SW480 (cell line): ENCODE results near the gene SH3TC2.
A peak's percentile ranks its signal among the peaks of the same experiment; 100 is the strongest.

Source experiments
- DNase-seq: peaks from one replicate; pipeline ENCODE4 v3.0.0-alpha.2; 2016; ENCODE audit warnings: low spot score

Gene SH3TC2

DNA sequence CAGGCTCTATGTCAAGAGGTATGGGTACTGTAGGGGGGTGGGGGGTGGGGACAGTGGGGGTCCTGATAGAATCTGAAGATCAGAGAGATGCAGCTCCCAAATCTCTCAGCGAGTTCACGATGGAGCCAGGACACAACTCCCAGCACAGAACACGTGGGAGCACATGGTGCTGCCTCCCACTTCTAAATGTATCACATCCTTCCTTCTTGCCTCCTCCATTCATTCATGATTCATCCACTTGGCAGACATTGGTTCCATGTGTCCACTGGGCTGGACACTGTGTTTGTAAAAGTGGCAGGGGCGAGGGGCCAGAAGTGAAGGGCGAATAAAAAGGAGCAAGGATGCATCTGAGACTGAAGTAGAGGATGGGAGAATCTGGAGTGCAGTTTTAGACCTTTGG lies 33.9 kb downstream of the SH3TC2 start:
- DNase-seq: no peak

- DNase-seq: no peak
These were observed 34.7 kb downstream of the SH3TC2 start for GRCh38 chr5:149028161-149028560.

- DNase-seq: no peak
These were observed 35.2 kb downstream of the SH3TC2 start for GRCh38 chr5:149027636-149028035.

GRCh38 chr5:149024943-149025342 lies 37.9 kb downstream of the SH3TC2 start:
- no peak for DNase-seq

- no peak for DNase-seq
These were observed 38.4 kb downstream of the SH3TC2 start for GRCh38 chr5:149024477-149024876.

DNA sequence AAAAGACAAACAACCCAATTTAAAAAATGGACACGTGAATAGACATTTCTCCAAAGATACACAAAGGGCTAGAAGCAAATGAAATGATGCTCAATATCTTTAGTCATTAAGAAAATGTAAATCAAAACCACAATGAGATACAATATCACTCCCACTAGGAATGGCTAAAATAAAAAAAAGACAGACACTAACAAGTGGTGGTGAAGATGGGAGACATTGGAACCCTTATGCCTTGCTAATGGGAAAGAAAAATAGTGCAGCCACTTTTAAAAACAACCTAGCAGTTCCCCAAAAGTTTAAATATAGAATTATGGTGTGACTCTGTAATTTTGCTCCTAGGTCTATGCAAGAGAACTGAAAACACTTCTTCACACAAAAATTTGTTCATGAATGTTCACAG lies 40.7 kb downstream of the SH3TC2 start:
- DNase-seq: no peak

- no peak for DNase-seq
These were observed 43.2 kb downstream of the SH3TC2 start for GRCh38 chr5:149019679-149020078.

- no peak for DNase-seq
These were observed 43.9 kb downstream of the SH3TC2 start for GRCh38 chr5:149018909-149019443.

- no peak for DNase-seq
These were observed 45.2 kb downstream of the SH3TC2 start for GRCh38 chr5:149017636-149018035.

DNA sequence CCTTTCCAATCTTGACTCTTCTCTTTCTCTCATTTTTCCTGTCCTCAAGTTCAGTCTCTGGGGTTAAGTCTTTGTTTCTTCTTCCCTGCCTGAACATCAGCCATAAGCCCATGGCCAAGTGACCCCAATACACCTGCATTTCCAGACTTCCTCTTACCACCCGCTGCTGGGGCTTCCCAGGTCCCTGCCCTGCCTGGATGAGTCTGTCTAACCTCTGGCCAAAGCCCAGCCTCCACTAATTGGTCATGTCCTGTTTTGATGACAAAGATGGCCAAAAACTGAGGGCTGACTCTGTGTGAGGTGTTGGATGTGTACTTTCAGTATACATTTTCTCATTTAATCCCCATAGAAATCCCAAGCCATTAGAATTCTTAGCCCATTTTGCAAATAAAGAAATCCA lies 47.3 kb downstream of the SH3TC2 start:
- DNase-seq: no peak

DNA sequence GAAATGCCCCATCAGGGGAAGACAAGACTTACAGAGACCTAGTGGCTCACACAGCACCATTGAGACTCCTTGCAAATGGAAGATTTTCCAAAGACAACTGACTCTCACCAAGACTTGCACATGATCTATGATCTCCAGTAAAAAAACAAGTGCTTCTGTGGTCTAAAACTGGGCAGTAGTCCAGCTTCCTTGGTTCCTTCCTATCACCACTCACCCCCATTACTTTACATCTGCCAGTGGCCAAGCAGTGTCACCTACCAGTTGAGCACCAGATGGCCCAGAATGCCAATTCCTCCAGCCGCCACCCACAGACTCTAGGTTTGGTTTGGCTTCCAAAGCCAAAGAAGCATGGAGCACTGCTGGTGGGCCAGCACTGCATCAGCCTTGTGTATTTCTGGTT lies 47.7 kb downstream of the SH3TC2 start:
- DNase-seq: no peak

DNA sequence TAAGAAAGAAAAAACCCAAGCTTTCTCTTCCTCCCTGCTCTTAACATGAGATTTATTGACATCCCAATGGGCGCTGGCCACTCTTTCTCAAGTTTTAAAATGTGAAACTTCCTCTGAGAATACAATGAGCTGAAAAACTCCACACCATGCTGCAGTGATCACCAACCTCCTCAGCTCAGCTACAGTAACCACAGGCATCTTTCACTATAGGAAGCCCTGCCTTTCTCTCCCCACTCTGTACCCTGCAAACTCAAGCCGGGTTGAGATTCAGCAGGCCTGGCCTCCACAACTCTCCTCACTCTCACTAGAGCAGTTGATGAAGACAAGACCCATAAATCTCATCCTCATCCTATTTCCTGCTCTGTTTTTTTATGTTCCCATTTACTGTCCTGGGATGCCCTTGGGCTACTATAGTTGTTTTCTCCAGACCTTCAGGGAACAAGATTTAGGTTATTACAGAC lies 48.3 kb downstream of the SH3TC2 start:
- DNase-seq: no peak

GRCh38 chr5:149013796-149014195 lies 49.1 kb downstream of the SH3TC2 start:
- DNase-seq: no peak

DNA sequence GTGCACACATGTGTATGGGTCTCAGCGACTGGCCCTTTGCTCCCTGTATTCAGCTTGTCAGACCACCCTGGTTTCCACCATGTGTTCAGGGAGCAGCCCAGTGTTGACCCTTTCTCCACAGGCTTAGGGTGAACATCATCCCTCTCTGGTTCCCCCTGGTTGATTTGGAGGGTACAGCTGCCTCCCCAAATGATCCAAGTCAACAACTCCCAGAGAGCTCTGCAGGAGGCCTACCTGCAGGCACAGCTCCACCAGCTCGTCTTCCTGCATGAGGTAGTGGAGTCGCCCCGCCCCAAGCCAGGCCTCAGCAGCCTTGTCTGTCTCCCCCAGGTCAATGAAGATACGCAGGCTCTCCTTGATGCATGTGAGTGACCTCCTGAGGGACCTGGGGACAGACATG lies 50.5 kb downstream of the SH3TC2 start:
- DNase-seq: no peak

DNA sequence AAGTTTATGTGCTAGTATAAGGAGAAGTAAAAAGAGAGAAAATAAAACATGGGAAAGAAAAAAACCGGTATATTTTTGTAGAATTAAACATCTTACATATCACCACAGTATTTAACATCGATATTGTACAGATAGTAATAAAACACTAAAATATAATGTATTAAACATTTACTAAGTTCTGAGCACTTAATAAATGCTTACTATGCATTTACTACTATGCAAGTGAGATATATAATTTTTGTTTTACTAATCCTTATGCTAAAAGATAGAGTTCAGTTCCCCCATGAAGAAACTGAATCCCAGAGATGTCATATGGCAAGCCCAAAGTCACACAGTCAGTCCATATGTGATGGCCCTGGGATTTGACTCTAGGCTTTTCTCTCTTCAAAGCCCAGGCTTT lies 51.1 kb downstream of the SH3TC2 start:
- no peak for DNase-seq

GRCh38 chr5:149011084-149011483 lies 51.8 kb downstream of the SH3TC2 start:
- DNase-seq: peak; percentile 45

DNA sequence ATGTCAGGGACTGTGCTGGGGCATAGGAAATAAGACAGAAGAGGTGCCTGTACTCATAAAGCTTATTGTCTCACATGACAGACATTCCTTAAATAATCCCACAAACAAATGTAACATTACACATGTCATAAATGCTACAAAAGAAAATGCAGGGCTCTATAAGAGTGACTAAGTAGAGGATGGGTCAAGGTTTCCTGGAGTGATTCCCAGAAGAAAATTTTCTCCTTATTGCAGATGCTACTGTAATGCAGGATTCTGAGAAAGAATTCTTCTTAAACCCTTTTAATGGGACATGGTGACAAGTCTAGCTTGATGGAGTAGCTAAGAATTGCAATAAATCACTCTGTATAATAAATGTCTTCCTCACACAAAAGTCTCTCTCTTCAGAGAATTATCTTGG lies 55.7 kb downstream of the SH3TC2 start:
- DNase-seq: peak; percentile 8

GRCh38 chr5:149006426-149006825 lies 56.4 kb downstream of the SH3TC2 start:
- DNase-seq: no peak

DNA sequence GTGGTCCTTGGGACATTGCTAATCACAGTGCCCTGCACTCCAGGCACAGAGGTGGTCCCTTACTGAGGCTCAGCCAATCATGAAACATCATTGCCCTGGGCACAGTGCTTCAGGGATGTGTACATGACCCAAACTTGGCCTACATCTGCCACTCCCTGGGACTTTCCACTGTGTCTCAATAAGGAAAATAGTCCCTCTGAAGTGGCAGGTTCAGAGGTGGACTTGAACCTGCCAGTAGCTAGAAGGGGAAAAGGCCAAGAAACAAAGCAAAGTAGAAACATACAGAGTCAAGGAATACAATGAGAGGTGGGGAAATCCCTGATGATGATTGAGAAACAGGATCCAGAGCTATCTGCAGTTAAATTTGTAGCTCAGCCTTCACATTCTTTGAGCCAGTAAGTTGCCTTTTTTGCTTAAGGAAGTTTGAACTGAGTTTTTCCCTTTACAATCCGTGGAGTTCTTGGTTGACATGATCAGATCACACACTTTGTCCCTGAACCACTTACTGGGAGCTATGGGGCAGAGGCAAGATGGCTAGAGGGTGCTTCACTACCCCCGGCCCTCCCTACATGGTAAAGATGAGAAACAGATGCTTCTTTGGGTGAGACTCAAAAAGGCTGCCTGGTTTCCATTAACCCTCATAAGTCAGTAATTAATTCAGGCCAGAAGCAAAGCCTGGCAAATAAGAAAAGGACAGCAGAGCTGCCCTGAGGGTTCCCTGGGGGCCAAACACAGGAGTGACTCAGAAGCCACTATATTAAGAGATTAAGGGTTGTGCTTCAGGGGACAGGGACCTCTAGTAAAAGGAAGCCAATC lies 57.6 kb downstream of the SH3TC2 start:
- DNase-seq: no peak

DNA sequence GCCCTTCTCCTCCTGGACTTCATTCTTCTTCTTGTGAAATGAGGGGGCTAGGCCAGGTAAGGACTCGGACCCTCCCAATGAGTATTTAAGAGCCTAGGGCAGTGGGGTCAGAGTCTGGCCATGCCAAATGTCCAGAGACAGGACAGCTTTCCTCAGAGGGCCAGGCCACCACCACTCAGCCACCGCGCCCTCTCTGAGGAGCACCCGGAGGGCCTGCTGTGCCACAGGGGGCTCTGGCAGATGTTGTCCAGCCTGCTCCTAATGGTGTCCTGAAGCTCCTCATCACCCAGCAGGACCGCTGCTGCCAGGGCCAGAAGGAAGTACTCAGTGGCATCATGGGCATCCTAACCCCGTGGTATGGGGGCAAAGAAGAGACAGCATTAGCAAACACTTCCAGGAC lies 58.3 kb downstream of the SH3TC2 start:
- DNase-seq: no peak

DNA sequence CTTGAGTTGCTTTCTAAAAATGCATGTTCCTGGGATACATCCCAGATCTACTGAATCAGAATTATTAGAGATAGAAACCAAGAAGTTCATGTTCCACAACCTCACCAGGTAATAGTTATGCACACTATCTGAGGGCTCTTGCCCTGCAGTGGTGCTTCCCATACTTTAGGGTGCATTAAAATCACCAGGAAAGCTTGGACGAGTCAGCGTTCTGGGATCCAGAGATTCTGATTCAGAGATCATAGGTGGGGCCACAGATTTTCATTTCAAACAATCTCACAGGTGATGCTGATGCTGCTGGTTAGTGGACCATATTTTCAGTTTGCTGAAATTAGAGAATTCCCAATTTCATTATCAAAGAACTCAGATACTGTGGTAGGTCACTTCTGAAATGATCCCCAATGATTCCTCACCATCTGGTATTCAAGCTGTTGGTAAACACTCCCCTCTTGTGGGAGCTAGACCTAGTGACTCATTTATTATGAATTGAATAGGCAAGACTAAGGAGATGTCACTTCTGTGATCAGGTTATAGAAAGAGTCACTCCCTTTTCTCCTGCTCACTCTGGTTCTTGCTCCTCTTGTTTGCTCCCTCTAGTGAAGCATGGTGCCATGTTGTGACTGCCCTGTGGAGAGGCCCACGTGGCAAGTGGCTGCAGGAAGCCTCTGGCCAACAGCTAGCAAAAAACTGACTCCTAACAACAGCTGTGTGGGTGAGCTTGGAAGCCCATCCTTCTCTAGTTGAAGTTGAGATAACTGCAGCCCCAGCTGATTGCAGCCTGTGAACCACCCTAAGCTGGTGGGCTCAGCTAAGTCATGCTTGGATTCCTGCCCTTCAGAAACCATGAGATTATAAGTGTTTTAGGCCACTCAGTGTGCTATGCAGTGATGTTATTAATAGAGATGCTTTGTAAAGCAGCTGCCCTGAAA lies 59.8 kb downstream of the SH3TC2 start:
- DNase-seq: peak; percentile 83

DNA sequence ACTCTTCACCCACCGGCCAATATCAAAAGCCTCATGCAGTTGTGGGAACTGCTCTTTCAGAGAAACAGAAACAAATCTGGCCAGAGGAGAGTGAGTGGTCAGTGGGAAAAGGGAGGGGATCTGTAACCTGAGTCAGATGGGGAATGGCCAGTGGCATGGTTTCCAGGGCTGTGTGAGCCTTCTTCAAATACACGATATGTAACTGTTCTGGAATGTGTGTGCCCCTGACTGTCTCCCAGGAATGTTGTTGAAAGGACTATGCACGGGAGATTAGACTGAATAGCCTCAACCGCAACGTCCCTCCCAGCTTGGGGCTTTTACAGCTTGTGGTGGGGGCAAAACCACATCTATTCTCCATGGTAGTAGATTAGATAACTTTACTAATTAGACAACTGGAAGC lies 60.8 kb downstream of the SH3TC2 start:
- peak; percentile 99 for DNase-seq

DNA sequence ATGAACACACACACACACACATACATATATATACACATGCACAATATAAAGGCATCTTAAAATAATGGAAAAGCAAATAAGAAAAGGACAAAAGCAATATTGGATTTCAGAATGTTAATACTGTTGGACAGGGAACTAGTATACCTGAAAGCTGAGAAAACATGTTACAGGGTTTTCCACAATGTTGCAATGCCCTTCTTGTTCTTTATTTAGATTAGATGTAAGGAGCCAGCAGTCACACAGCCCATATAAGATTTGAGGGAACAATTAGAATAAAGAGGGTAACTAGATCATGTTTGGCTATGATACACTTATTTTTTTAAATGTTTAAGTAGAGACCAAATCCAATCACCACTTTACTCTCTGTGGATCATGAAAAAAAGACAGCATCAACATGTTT lies 61.7 kb downstream of the SH3TC2 start:
- DNase-seq: no peak
